Immature natural killer cell (primary cell): ENCODE data around the gene SLC2A5. TPM values are rescaled to one million over a fixed set of nuclear protein-coding genes. Genes with fewer than 3 reads are reported as not detected.
"Not testable (repeated sequence)": the region's sequence is repeated elsewhere in the genome, so short reads cannot be mapped to it uniquely, and the experiment has no call there.

Experiments
- DNase-seq, 3 donors: peaks; one replicate each; pipeline ENCODE4 v3.0.0; 2022; ENCODE audit warnings: mixed read lengths in 1 of 3
- H3K27ac Mint-ChIP-seq, 6 donors: one replicate each; pipeline ENCODE4 v1.8.0; 2020; ENCODE audit warnings: mixed read lengths in 6 of 6, mild to moderate bottlenecking in 5 of 6, inconsistent platforms in 4 of 6, moderate library complexity in 3 of 6
- H3K27me3 Mint-ChIP-seq, 3 donors: one replicate each; pipeline ENCODE4 v1.8.0; 2020 to 2021; ENCODE audit warnings: low read depth in 3 of 3, mild to moderate bottlenecking in 3 of 3, mixed read lengths in 3 of 3, moderate library complexity in 3 of 3, inconsistent platforms in 1 of 3
- H3K36me3 Mint-ChIP-seq, 3 donors: one replicate each; pipeline ENCODE4 v1.8.0; 2020; ENCODE audit warnings: mixed read lengths in 3 of 3, inconsistent platforms in 2 of 3, mild to moderate bottlenecking in 2 of 3
- H3K4me1 Mint-ChIP-seq, 2 donors: one replicate each; pipeline ENCODE4 v1.8.0; 2020; ENCODE audit warnings: inconsistent platforms in 2 of 2, mild to moderate bottlenecking in 2 of 2, mixed read lengths in 2 of 2, moderate library complexity in 1 of 2
- H3K4me3 Mint-ChIP-seq, 5 donors: one replicate each; pipeline ENCODE4 v1.8.0; 2020; ENCODE audit warnings: mild to moderate bottlenecking in 5 of 5, mixed read lengths in 5 of 5, inconsistent platforms in 3 of 5, moderate library complexity in 3 of 5
- H3K9me3 Mint-ChIP-seq, 6 donors: one replicate each; pipeline ENCODE4 v1.8.0; 2020; ENCODE audit warnings: mild to moderate bottlenecking in 6 of 6, mixed read lengths in 6 of 6, inconsistent platforms in 4 of 6, moderate library complexity in 3 of 6
- polyA plus RNA-seq, 3 donors: library from polyadenylated mRNA; unstranded; fragments of 300-500 nt; fragmentation: Illumina TruSeq; gene quantifications; one replicate each; pipeline ENCODE4 v1.2.3, GENCODE V29; 2021

SLC2A5 gene
- polyA plus RNA-seq, 3 donors from 2014 or later: 0.07 TPM; not detected in 2

GRCh38 chr1:9101510-9102146, 32.2 kb upstream of the SLC2A5 start:
- Mint-ChIP-seq H3K36me3 (no peaks in the 10 kb centered on the region), H3K4me1 (no peaks in the 10 kb centered on the region), H3K4me3 (no peak overlapping the region), H3K27me3 (peaks cover 0 to 1% (median 0%) of the 10 kb centered on the region in 3 donors), H3K27ac (no peak overlapping the region), H3K9me3 (no peaks in the 10 kb centered on the region)
- no peak for DNase-seq

DNA sequence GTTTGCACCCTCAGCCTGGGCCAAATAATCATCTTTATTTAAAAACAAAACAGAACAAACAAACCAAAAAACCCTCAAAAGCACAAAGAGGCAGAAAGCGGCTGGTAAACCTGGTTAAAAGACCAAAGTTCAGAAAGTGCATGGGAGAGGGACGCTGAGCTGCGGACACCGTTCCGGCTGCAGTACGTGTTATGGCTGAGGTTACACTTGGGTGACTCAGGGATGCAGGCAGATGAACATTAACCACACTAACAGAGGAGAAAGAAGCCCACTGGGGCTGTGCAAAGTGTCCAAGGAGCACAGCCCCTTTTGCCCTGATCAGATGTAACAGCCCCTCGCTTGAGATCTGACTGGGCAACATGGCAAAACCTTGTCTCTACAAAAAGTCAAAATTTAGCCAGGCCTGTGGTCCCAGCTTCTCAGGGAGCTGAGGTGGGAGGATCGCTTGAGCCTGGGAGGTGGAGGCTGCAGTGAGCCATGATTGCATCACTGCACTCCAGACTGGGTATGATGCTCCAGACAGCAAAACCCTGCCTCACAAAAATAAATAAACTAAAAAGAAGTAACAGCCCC, 31.1 kb upstream of the SLC2A5 start:
- Mint-ChIP-seq H3K9me3 (no peaks in the 10 kb centered on the region), H3K27ac (no peak overlapping the region), H3K4me1 (no peaks in the 10 kb centered on the region), H3K27me3 (peaks cover 0 to 1% (median 0%) of the 10 kb centered on the region in 3 donors), H3K4me3 (no peak overlapping the region), H3K36me3 (no peaks in the 10 kb centered on the region)
- no peak for DNase-seq

DNA sequence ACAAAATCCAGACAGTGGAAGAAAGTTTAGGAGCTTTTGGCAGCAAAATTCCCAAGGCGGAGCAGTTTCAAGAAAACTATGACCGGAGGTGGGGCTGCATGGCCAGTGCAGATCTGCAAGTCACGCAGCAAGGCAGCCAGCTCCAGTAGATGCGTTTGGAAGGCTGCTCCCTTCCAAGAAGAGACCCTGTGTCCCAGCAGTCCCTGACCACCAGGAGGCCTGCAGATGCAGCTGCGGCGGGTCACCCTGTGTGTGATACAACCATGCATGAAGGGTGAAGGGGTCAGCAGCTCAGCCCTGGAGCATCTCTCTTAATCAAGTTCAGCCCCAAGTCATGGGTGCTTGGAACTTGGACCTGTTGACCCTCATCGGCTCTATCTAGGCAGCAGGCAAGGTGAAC, 30.1 kb upstream of the SLC2A5 start:
- no peaks in the 10 kb centered on the region for H3K36me3 Mint-ChIP-seq
- H3K27ac Mint-ChIP-seq: no peak overlapping the region
- H3K9me3 Mint-ChIP-seq: no peaks in the 10 kb centered on the region
- no peaks in the 10 kb centered on the region for H3K4me1 Mint-ChIP-seq
- H3K27me3 Mint-ChIP-seq: peaks cover 0 to 3% (median 0%) of the 10 kb centered on the region in 3 donors
- no peak for DNase-seq
- no peak overlapping the region for H3K4me3 Mint-ChIP-seq

GRCh38 chr1:9097947-9098705, 28.7 kb upstream of the SLC2A5 start:
- H3K4me3 Mint-ChIP-seq: no peak overlapping the region
- H3K36me3 Mint-ChIP-seq: no peaks in the 10 kb centered on the region
- no peak for DNase-seq
- no peaks in the 10 kb centered on the region for H3K9me3 Mint-ChIP-seq
- peaks cover 0 to 3% (median 0%) of the 10 kb centered on the region in 3 donors for H3K27me3 Mint-ChIP-seq
- no peaks in the 10 kb centered on the region for H3K4me1 Mint-ChIP-seq
- no peak overlapping the region for H3K27ac Mint-ChIP-seq

GRCh38 chr1:9095818-9096217, 26.4 kb upstream of the SLC2A5 start:
- Mint-ChIP-seq H3K4me1 (no peaks in the 10 kb centered on the region), H3K9me3 (no peaks in the 10 kb centered on the region), H3K4me3 (no peak overlapping the region), H3K27me3 (peaks cover 0 to 3% (median 0%) of the 10 kb centered on the region in 3 donors), H3K36me3 (no peaks in the 10 kb centered on the region), H3K27ac (no peak overlapping the region)
- no peak for DNase-seq

- DNase-seq, H3K27ac Mint-ChIP-seq, H3K27me3 Mint-ChIP-seq, H3K4me3 Mint-ChIP-seq, H3K4me1 Mint-ChIP-seq, H3K9me3 Mint-ChIP-seq, H3K36me3 Mint-ChIP-seq: not testable (repeated sequence)
Measured at GRCh38 chr1:9093996-9094595, 24.7 kb upstream of the SLC2A5 start.

DNA sequence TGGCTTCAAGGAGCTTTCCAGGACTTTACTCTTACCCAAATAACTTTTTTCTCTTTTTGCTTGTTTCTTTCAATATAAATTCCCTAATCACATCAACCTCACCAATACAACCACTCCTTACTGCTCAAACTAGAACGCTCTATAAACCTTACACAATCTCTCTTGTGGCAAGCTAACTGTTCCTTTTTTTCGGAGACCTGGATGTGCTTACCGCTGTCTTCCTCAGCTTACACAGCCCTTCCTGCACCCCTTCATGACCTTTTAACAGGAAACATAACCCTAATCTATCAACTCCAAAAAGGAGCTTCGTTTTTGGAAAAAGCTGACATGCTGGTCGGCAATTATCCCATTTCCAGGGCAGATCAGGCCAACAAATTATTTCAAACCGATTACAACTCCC, 24.1 kb upstream of the SLC2A5 start:
- H3K4me3 Mint-ChIP-seq: no peak overlapping the region
- H3K9me3 Mint-ChIP-seq: no peaks in the 10 kb centered on the region
- no peak overlapping the region for H3K27ac Mint-ChIP-seq
- no peaks in the 10 kb centered on the region for H3K4me1 Mint-ChIP-seq
- H3K36me3 Mint-ChIP-seq: no peaks in the 10 kb centered on the region
- H3K27me3 Mint-ChIP-seq: peaks cover 0 to 2% (median 2%) of the 10 kb centered on the region in 3 donors
- no peak for DNase-seq

- Mint-ChIP-seq H3K27me3 (peaks cover 0 to 2% (median 2%) of the 10 kb centered on the region in 3 donors), H3K36me3 (no peaks in the 10 kb centered on the region), H3K27ac (no peak overlapping the region), H3K4me1 (no peaks in the 10 kb centered on the region), H3K9me3 (no peaks in the 10 kb centered on the region), H3K4me3 (no peak overlapping the region)
- DNase-seq: no peak
Measured at GRCh38 chr1:9093091-9093490, 23.7 kb upstream of the SLC2A5 start.

DNA sequence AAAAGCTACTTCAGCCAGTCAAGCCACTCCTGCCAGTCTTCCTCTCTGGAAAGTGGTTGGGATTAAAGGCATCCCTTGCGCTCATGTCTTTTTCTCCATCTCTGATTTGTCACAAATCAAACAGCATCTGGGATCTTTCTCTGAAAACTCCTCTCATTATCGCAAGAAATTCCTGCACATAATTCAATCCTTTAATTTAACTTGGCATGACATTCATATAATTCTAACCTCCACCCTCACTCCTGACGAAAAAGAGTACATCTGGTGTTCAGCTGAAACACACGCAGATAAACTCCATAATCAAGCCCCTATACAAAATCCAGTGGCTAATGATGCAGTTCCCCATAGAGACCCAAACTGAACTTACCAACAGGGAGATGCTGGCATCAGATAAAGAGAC, 19.4 kb upstream of the SLC2A5 start:
- peaks cover 2 to 11% (median 2%) of the 10 kb centered on the region in 3 donors for H3K27me3 Mint-ChIP-seq
- no peak overlapping the region for H3K27ac Mint-ChIP-seq
- H3K9me3 Mint-ChIP-seq: no peaks in the 10 kb centered on the region
- no peaks in the 10 kb centered on the region for H3K4me1 Mint-ChIP-seq
- no peaks in the 10 kb centered on the region for H3K36me3 Mint-ChIP-seq
- H3K4me3 Mint-ChIP-seq: no peak overlapping the region
- no peak for DNase-seq

DNA sequence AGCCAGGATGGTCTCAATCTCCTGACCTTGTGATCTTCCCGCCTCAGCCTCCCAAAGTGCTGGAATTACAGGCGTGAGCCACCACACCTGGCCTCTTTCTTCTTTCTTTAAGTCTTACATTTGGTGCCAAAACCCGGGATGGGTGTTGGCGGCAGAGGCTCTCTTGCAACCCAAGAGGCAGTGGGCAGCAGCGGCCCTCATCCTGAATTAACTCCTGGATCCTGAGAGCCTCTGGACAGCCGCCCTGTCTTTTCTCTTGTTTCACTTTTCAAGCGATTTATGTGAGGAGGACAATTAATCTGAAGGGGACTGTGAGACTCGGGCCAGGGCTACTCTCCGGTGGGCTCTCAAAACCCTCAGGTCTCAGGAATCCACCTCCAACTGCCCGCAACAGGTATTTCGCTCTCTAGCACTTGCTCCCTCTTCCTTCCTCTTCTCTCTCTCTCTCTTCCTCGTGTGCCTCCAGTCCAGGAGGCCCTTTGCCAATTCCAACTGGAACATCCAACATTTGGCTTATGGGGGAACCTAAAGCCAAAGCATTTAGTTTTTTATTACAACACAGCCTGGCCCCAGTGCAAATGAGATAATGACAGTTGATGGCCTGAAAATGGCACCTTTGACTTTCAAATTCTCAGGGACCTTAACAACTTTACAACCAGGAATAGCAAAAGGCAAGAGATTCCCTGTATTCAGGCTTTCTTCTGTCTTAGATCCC, 18.1 kb upstream of the SLC2A5 start:
- no peak overlapping the region for H3K4me3 Mint-ChIP-seq
- no peaks in the 10 kb centered on the region for H3K4me1 Mint-ChIP-seq
- no peaks in the 10 kb centered on the region for H3K36me3 Mint-ChIP-seq
- no peaks in the 10 kb centered on the region for H3K9me3 Mint-ChIP-seq
- H3K27me3 Mint-ChIP-seq: peaks cover 2 to 11% (median 2%) of the 10 kb centered on the region in 3 donors
- DNase-seq: no peak
- no peak overlapping the region for H3K27ac Mint-ChIP-seq

DNA sequence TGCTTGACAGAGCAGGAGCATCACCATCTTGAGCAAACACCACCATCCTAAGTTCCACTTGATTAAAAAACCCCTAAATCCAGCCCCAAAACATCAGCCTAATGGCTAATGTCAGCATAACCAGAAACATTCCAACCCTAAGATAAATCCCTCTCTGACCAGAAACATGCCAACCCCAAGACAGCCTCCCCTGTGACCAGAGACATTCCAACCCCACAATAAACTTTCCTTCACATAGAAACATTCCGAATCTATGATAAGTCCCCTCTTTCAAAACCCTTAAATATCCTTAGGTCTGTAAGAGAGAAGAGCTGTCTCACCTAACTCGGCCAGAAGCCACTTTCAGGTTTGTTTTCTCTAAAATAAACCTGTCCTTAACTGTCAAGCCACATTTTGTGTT, 17.4 kb upstream of the SLC2A5 start:
- Mint-ChIP-seq H3K9me3 (no peaks in the 10 kb centered on the region), H3K27ac (no peak overlapping the region), H3K4me3 (no peak overlapping the region), H3K4me1 (no peaks in the 10 kb centered on the region), H3K36me3 (no peaks in the 10 kb centered on the region), H3K27me3 (peaks cover 2 to 11% (median 2%) of the 10 kb centered on the region in 3 donors)
- no peak for DNase-seq

DNA sequence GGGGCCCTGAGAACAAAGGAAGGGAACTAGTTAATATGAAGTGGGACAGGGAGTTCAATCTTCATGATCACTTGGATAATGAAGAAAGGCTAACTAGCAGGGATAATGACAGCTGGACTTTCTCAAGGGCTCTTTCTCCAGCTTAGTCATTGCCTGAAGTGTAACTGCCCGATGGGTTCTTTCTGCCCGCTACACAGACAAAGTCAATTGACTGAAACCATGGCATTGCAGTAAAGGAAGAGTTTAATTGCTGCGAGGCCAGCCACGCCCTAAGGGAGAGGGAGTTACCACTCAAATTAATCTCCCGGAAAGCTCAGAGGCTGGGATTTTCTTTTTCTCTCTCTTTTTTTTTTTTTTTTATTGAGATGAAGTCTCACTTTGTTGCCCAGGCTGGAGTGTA, 16.6 kb upstream of the SLC2A5 start:
- no peak overlapping the region for H3K4me3 Mint-ChIP-seq

DNA sequence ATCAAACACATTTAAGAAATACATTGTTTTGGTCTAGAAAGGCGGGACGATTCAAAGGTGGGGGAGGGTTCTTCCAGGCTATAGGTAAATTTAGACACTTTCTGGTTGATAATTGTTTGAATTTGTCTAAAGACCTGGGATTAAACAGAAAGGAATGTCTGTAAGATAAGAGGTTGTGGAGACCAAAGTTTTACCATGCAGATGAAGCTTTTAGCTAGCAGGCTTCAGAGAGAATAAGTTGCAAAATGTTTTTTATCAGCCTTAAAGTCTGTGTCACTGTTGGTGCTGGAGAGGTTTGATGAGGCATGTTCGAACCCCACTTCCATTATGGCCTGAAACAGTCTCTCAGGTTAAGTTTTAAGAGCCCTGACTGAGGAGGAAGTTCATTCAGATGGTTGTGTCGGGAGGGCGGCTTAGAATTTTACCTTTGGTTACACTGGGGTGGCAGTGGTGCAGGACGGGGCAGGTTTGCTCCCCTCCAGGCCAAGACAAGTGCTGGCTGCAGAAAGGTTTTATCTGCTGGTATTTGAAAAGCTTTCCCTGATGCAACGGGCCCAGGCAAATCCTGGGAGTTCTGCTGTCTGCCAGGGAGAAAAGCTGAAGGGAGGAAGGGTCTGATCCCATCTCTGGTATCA, 16.0 kb upstream of the SLC2A5 start:
- Mint-ChIP-seq H3K36me3 (no peaks in the 10 kb centered on the region), H3K27ac (no peak overlapping the region), H3K9me3 (no peaks in the 10 kb centered on the region), H3K27me3 (peaks cover 2 to 11% (median 2%) of the 10 kb centered on the region in 3 donors), H3K4me1 (peaks cover 0 to 3% of the 10 kb centered on the region in 2 donors), H3K4me3 (no peak overlapping the region)
- no peak for DNase-seq

More for the DNA sequence above, 16.6 kb upstream of the SLC2A5 start:
- Mint-ChIP-seq H3K9me3 (no peaks in the 10 kb centered on the region), H3K27me3 (peaks cover 2 to 11% (median 2%) of the 10 kb centered on the region in 3 donors), H3K4me1 (no peaks in the 10 kb centered on the region), H3K27ac (no peak overlapping the region), H3K36me3 (no peaks in the 10 kb centered on the region)
- DNase-seq: no peak
